Skeletal muscle cell (primary cell): ENCODE results near the gene POLD4.
"Not testable (repeated sequence)": the region's sequence is repeated elsewhere in the genome, so short reads cannot be mapped to it uniquely, and the experiment has no call there.

Source experiments
- DNase-seq: peaks from one replicate; pipeline ENCODE4 v3.0.0-alpha.2; 2010; ENCODE audit warnings: low read depth
- H3K4me3 ChIP-seq: 2 replicates; pipeline ENCODE4 v1.5.1; 2011; ENCODE audit warnings: low read depth, mild to moderate bottlenecking, control low read depth, low read length, moderate library complexity

The POLD4 gene

GRCh38 chr11:67353317-67354074 is at the start of gene POLD4:
Gene POLD4 (minus strand): TSS chr11:67353546. CDS start chr11:67353399, 147 bp downstream.
- DNase-seq: peak; percentile 93
- H3K4me3 ChIP-seq: peak within 1 kb of the TSS; percentile 66

- H3K4me3 ChIP-seq, DNase-seq: not testable (repeated sequence)
Measured at GRCh38 chr11:67403085-67403484, 49.7 kb upstream of the POLD4 start.

GRCh38 chr11:67402192-67402839 is 49.0 kb upstream of the POLD4 start:
- DNase-seq: not testable (repeated sequence)

GRCh38 chr11:67401495-67402191 is 48.3 kb upstream of the POLD4 start, which contains the start of gene PPP1CA:
Gene PPP1CA (minus strand): TSS chr11:67401858. CDS start chr11:67401782, 76 bp downstream.
- peak; percentile 56 for DNase-seq

More at GRCh38 chr11:67402192-67402839, 49.0 kb upstream of the POLD4 start:
- H3K4me3 ChIP-seq: peak overlapping the region; percentile 39

GRCh38 chr11:67400942-67401494 is 47.7 kb upstream of the POLD4 start:
- DNase-seq: no peak
- peak overlapping the region; percentile 98 for H3K4me3 ChIP-seq

More at GRCh38 chr11:67401495-67402191, 48.3 kb upstream of the POLD4 start, which contains the start of gene PPP1CA:
- H3K4me3 ChIP-seq: peak within 1 kb of the TSS; percentile 98

- peak overlapping the region; percentile 98 for H3K4me3 ChIP-seq
- no peak for DNase-seq
Measured at GRCh38 chr11:67400251-67400941, 47.0 kb upstream of the POLD4 start.

GRCh38 chr11:67398661-67399563 is 45.6 kb upstream of the POLD4 start:
- no peak overlapping the region for H3K4me3 ChIP-seq
- no peak for DNase-seq

GRCh38 chr11:67397986-67398660 is 44.8 kb upstream of the POLD4 start:
- H3K4me3 ChIP-seq: no peak overlapping the region
- DNase-seq: no peak

GRCh38 chr11:67397536-67397935 is 44.2 kb upstream of the POLD4 start:
- DNase-seq: no peak

GRCh38 chr11:67396587-67397389 is 43.4 kb upstream of the POLD4 start:
- no peak overlapping the region for H3K4me3 ChIP-seq
- DNase-seq: no peak

More at GRCh38 chr11:67397536-67397935, 44.2 kb upstream of the POLD4 start:
- no peak overlapping the region for H3K4me3 ChIP-seq

- H3K4me3 ChIP-seq: no peak overlapping the region
Measured at GRCh38 chr11:67396259-67396581, 42.9 kb upstream of the POLD4 start.

GRCh38 chr11:67395555-67396258 is 42.4 kb upstream of the POLD4 start:
- DNase-seq: no peak
- H3K4me3 ChIP-seq: no peak overlapping the region

More at GRCh38 chr11:67396259-67396581, 42.9 kb upstream of the POLD4 start:
- no peak for DNase-seq

GRCh38 chr11:67393990-67394389 is 40.6 kb upstream of the POLD4 start:
- H3K4me3 ChIP-seq: no peak overlapping the region
- DNase-seq: no peak

- H3K4me3 ChIP-seq: no peak overlapping the region
- no peak for DNase-seq
Measured at GRCh38 chr11:67393437-67393836, 40.1 kb upstream of the POLD4 start.

- no peak for DNase-seq
- H3K4me3 ChIP-seq: peak overlapping the region; percentile 63
Measured at GRCh38 chr11:67392183-67392715, 38.9 kb upstream of the POLD4 start.
